ENCODE data around the gene NFX1.
"Not testable (repeated sequence)": the region's sequence is repeated elsewhere in the genome, so short reads cannot be mapped to it uniquely, and the experiment has no call there.

NFX1 gene

DNA sequence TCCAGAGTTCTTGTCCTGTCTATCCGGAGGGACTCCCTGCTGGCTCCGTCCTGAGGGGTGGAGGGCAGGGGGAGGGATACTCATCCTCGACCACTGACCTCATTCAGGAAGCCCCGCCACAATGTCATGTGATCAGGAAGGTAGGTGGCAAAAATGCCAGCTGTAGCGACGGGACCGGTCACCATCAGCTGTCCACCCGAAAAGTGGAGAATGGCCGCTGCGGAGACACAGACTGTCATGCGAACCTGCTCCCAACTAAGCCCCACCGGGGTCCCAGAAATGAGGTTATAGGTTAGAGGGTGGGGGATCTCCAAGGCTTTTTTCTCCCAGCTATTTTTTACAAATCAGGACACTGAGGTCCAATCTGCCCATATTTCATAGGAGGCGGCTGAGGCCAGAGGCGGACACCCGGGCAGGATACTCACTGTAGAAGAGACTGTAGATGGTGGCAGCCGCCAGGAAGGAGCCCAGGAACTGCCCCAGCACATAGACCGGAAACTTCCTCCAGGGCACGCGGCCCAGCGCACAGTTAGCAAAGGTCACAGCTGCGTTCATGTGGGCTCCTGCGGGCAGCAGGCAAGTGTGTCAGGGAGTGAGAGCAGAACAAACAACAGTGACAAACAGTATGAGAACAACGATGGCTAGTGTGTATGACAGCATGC, 95.8 kb downstream of the NFX1 start:
- not testable (repeated sequence) for FAIRE-seq; DNase-seq (ENCODE audit: low spot score)

DNA sequence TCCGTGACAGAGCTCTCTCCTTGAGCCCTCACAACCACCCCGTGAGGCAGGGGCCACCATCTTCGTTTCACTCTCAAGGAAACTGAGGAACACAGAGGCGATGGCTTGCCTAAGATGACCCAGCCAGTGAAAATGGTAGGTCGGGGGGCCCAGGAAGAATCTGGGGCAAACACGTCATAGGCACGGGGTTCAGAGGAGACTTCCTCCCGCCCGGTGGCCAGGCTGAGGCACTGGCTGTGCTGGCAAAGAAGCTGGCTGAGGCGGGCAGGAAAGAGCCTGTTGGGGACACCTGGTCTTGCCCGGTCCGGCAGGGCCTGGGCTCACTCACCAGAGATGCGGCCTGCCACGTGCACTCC, 96.3 kb downstream of the NFX1 start:
- FAIRE-seq; DNase-seq (ENCODE audit: low spot score): not testable (repeated sequence)

DNA sequence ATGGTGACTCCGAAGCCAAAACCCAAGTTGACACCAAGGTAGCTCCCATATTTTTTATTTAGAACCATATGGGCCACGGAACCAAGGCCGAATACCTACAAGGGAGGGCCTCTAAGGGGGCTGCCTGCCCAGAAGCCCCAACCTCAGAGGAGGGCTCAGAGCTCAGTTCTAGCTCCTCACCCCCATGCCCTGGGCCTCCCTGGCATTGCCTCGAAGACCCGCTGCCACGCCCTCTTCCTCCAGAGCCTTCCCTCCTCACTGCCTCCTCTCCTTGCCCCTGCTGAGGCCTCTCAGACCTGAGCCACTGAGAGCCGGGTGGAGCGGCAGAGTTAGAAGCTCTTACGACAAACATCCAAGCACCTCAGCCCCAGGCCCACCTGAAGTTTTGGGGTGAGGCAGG, 96.7 kb downstream of the NFX1 start:
- FAIRE-seq; DNase-seq (ENCODE audit: low spot score): not testable (repeated sequence)

- DNase-seq (ENCODE audit: low spot score) (no peak), FAIRE-seq (no peak)
These were observed 98.0 kb downstream of the NFX1 start for GRCh38 chr9:33388110-33388994.

- DNase-seq (ENCODE audit: low spot score) (peak; percentile 60), FAIRE-seq (peak; percentile 74)
These were observed 100.9 kb downstream of the NFX1 start for GRCh38 chr9:33391111-33391771.

GRCh38 chr9:33392591-33393021, 102.3 kb downstream of the NFX1 start:
- DNase-seq (ENCODE audit: low spot score); FAIRE-seq: not testable (repeated sequence)

DNA sequence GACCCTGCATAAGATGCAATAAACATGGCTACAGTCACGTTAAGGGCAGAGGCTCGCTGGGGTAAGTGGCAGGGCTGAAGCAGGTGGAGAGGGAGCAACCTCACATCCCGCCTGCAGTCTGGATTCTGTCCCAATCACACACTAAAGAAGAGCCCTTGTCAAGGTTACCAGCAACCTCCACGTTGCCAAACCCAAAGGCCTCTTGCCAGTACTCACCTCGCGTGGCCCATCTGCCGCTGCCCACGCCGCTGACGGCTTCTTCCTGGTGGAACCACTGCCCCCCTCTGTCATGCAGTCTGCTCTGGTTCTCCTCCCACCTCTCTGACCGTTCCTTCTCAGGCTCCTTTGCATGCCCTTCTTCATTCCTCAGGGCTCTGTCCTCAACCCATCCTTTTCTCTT, 103.3 kb downstream of the NFX1 start:
- no peak for FAIRE-seq

GRCh38 chr9:33393986-33394385, 103.7 kb downstream of the NFX1 start:
- DNase-seq (ENCODE audit: low spot score); FAIRE-seq: not testable (repeated sequence)

More for the DNA sequence above, 103.3 kb downstream of the NFX1 start:
- no peak for DNase-seq (ENCODE audit: low spot score)

- DNase-seq (ENCODE audit: low spot score) = not testable (repeated sequence)
These were observed 105.0 kb downstream of the NFX1 start for GRCh38 chr9:33395159-33395879.

GRCh38 chr9:33397801-33398200, 107.5 kb downstream of the NFX1 start:
- not testable (repeated sequence) for DNase-seq (ENCODE audit: low spot score); FAIRE-seq

More at GRCh38 chr9:33395159-33395879, 105.0 kb downstream of the NFX1 start:
- FAIRE-seq = not testable (repeated sequence)

DNA sequence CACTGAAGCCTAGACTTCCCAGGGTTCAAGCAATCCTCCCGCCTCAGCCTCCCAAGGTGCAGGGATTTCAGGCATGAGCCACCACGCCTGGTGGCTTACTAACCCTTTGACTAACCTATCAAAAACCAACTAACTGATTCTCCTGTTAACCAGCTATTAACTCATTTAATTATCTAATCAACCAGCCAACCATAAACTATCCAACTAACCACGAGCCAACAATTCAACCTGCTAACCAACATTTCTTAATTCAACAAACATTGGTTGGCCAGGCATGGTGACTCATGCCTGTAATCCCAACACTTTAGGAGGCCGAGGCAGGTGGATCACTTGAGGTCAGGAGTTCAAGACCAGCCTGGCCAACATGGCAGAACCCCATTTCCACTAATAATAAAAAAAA, 108.7 kb downstream of the NFX1 start:
- not testable (repeated sequence) for DNase-seq (ENCODE audit: low spot score); FAIRE-seq

- FAIRE-seq; DNase-seq (ENCODE audit: low spot score): not testable (repeated sequence)
These were observed 111.5 kb downstream of the NFX1 start for GRCh38 chr9:33401809-33402208.

DNA sequence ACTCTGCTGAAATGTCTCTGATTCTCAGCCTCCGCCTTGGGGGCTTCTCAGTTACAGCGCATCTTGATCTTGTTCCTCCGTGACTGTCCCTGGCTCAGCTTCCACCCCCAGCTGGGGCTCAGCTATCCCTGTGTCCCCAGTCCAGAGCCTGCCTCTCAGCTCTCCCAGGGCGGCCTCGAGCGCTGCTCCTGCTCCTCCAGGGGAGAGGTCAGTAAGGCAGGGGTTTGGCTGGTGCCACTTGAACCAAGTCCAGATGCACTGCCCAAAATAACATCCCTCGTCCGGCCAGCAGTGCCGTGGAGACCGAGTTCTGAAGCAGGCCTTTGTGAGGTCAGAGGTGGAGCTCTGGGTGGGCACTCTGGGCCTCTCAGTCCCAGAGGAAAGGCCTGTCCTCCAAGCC, 112.1 kb downstream of the NFX1 start, which contains the start of gene AQP7:
AQP7 (minus strand) TSS at position 198 of the 400 bp plus-strand sequence. CDS start 1,306 bp downstream, outside the sequence.
- not testable (repeated sequence) for FAIRE-seq

DNA sequence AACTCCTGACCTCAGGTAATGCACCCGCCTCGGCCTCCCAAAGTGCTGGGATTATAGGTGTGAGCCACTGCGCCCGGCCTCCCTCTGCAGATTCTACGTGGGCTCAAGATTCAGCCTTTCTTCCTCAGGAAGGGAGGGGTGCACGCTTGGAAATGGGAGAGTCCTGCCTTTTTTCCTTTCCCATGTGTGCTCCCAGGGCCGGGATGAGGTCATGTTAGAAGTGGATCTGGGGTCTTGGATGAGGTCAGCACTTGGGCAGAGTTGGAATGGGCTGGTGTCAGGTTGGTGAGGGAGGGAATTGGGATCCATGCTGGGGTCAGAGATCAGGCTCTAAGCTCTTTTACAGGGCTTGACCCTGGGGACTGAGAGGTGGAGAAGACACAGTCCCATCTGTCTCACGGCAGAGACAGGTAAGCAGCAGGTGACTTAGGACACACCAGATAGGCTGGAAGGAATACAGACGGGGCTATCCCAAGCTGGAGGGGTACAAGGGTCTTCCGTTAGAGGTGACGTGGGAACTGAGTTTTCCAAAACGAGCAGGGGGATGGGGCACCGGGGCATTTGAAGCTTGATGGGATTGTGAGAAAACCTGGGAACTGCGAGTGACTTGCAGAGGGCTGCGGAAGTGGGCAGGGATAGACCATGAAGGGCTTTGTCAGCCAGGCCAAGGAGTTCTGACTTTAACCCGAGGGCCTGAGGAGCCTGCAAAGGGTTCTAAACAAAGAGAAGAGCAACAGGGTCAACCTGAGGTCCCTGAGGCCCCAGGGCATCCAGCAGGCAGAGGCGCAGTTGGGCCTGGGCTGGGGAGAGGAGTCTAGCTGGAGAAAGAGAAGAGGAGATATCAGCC, 113.8 kb downstream of the NFX1 start:
- FAIRE-seq (no peak), DNase-seq (ENCODE audit: low spot score) (no peak)

More for the DNA sequence above, 112.1 kb downstream of the NFX1 start, which contains the start of gene AQP7:
- DNase-seq (ENCODE audit: low spot score) = not testable (repeated sequence)

DNA sequence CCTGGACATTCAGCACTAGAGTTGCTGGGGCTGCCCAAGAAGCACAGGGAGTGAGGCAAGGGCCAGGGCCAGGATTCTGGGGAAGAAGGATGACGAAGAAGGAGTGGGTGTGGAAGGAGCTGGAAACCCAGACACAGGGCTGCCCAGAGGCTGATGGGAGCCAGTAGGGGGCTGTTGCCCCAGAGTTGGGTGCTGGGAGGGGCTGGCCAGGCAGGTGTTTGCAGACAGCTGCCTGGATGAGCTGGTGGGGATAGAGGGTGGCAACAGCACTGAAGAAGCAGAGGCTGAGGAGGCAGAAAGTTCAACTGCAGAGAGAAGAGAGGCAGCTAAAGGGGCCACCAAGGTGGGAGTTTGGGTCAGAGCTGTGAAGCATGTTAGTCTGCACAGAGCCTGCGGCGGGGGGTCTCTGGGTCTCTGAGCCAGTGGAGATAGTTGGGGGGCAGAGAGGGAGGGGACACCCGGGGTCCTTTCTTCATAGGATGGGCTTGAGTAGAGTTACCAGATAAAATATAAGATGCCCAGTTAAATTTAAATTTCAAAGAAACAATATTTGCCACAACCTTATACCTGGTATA, 114.6 kb downstream of the NFX1 start:
- DNase-seq (ENCODE audit: low spot score) (no peak), FAIRE-seq (no peak)

- DNase-seq (ENCODE audit: low spot score) = no peak
- FAIRE-seq = peak; percentile 92
These were observed 116.7 kb downstream of the NFX1 start for GRCh38 chr9:33407061-33407460.

- FAIRE-seq (no peak), DNase-seq (ENCODE audit: low spot score) (no peak)
These were observed 117.8 kb downstream of the NFX1 start for GRCh38 chr9:33408087-33408486.

DNA sequence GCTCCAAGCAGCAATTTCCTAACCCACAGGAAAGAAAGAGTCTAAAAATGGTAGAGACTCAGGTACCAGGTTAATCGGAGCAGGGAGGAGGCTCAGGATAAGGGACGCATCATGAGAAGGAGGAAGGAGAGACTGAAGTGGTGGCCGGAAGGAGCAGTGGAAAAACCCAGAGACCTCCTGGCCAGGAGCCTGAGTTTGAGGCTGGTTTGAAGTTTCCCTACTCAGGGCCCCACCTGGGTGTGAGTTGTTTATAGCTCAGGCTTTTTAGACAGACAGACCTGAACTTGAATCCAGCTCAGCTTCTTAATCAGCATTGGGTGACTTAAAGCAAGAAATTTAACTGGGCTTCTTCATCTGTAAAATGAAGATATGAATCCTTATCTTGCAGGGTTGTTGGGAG, 124.0 kb downstream of the NFX1 start:
- DNase-seq (ENCODE audit: low spot score) = no peak
- no peak for FAIRE-seq

- FAIRE-seq (no peak), DNase-seq (ENCODE audit: low spot score) (no peak)
These were observed 124.7 kb downstream of the NFX1 start for GRCh38 chr9:33414889-33415500.

Measured in urothelium cell line (cell line).